Common myeloid progenitor, CD34-positive (primary cell): ENCODE measurements around the gene KRTAP9-2.
"Not testable (repeated sequence)": the region's sequence is repeated elsewhere in the genome, so short reads cannot be mapped to it uniquely, and the experiment has no call there.

Experiments used
- CTCF ChIA-PET: fragments of 350-600 bp; sonication (Branson Sonifier 250); formaldehyde crosslinking; loops from one replicate; lab custom pipeline; 2021; ENCODE audit warnings: antibody characterized with exemption; lab: Charles Lee
- POLR2A ChIA-PET: fragments of 350-600 bp; sonication (Branson Sonifier 250); formaldehyde crosslinking; loops from one replicate; lab custom pipeline; 2021; ENCODE audit warnings: antibody characterized with exemption; lab: Charles Lee
- DNase-seq, 3 donors: peaks; one replicate each; pipeline versions ENCODE4 v3.0.0 to v3.0.0-alpha.2; 2013
- H3K27ac ChIP-seq, 2 experiments: 1 replicate in 1 of 2; 2 replicates in 1 of 2; pipeline ENCODE4 v1.7.0; 2013; ENCODE audit warnings: inconsistent platforms in 2 of 2, low read length in 2 of 2, mild to moderate bottlenecking in 2 of 2, low read depth in 1 of 2, moderate library complexity in 1 of 2; ENCODE audit not compliant: severe bottlenecking in 2 of 2, insufficient read depth in 1 of 2, poor library complexity in 1 of 2
- H3K27me3 ChIP-seq, 5 experiments: replicated peaks in 2 of 5; 1 replicate in 3 of 5; 2 replicates in 2 of 5; pipeline versions ENCODE4 v1.6.1 to v1.7.0; 2013; ENCODE audit warnings: low read length in 4 of 5, mild to moderate bottlenecking in 2 of 5, moderate library complexity in 2 of 5, inconsistent platforms in 1 of 5; ENCODE audit not compliant: insufficient read depth in 5 of 5, control insufficient read depth in 4 of 5
- H3K36me3 ChIP-seq, 4 experiments: 1 replicate in 2 of 4; 2 replicates in 2 of 4; pipeline versions ENCODE4 v1.6.1 to v1.7.0; 2013; ENCODE audit warnings: low read length in 3 of 4, control low read depth in 1 of 4, mild to moderate bottlenecking in 1 of 4; ENCODE audit not compliant: control insufficient read depth in 4 of 4, insufficient read depth in 4 of 4
- H3K4me1 ChIP-seq, 4 experiments: 1 replicate in 3 of 4; 2 replicates in 1 of 4; pipeline versions ENCODE4 v1.6.1 to v1.7.1; 2013; ENCODE audit warnings: low read length in 3 of 4, mild to moderate bottlenecking in 3 of 4, control low read depth in 1 of 4, inconsistent platforms in 1 of 4, moderate library complexity in 1 of 4; ENCODE audit not compliant: control insufficient read depth in 4 of 4, insufficient read depth in 4 of 4; ENCODE audit errors: control extremely low read depth in 1 of 4
- H3K4me3 ChIP-seq, 7 experiments: 1 replicate in 4 of 7; 2 replicates in 3 of 7; pipeline versions ENCODE4 v1.5.1 to v1.7.0; 2013; ENCODE audit warnings: mild to moderate bottlenecking in 7 of 7, low read length in 6 of 7, moderate library complexity in 6 of 7, inconsistent platforms in 2 of 7, low read depth in 2 of 7, control low read depth in 1 of 7; ENCODE audit not compliant: insufficient read depth in 4 of 7, control insufficient read depth in 1 of 7; ENCODE audit errors: extremely low read depth in 1 of 7
- H3K9me3 ChIP-seq, 5 experiments: 1 replicate in 4 of 5; 2 replicates in 1 of 5; pipeline versions ENCODE4 v1.6.1 to v1.7.1; 2013; ENCODE audit warnings: low read length in 4 of 5, mild to moderate bottlenecking in 2 of 5, inconsistent platforms in 1 of 5, low read depth in 1 of 5, moderate library complexity in 1 of 5; ENCODE audit not compliant: control insufficient read depth in 4 of 5, insufficient read depth in 2 of 5; ENCODE audit errors: control extremely low read depth in 1 of 5
- WGBS: methylation state at CpG from one replicate; pipeline ENCODE4 v1.1.5; 2013; ENCODE audit not compliant: insufficient coverage; 5-methylcytosine and 5-hydroxymethylcytosine counted together

KRTAP9-2 gene

DNA sequence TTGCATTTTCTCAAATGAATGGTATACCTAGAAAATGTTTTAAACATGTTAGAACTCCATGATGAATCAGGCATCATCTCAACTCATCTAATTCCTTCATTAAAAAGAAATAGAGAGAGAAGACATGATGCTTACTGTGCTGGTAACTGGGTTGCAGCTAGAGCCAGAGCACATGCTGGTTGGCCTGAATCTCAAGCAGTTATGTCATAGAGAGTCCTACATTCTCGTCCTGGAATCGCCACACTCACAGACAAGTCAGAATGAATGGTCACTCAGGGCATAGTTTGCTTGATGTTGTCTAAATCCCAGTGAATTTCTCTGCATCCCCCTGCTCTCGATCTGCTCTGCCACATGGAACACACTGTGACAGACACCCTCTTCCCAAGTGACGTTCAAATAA, 10.7 kb downstream of the KRTAP9-2 start:
- H3K4me1 ChIP-seq, POLR2A ChIA-PET, DNase-seq, H3K27ac ChIP-seq, H3K4me3 ChIP-seq, CTCF ChIA-PET, H3K27me3 ChIP-seq, H3K9me3 ChIP-seq, H3K36me3 ChIP-seq: not testable (repeated sequence)
- WGBS = 97% methylated on average over 3 of the region's 4 CpGs

GRCh38 chr17:41237949-41238437, 11.5 kb downstream of the KRTAP9-2 start, which contains the start of gene KRTAP9-8:
Gene KRTAP9-8, plus strand, starts transcription at chr17:41237999. Its CDS starts 53 bp downstream, at chr17:41238052.
- POLR2A ChIA-PET, H3K36me3 ChIP-seq, H3K9me3 ChIP-seq, DNase-seq, H3K27ac ChIP-seq, H3K27me3 ChIP-seq, CTCF ChIA-PET, H3K4me1 ChIP-seq, H3K4me3 ChIP-seq: not testable (repeated sequence)
- no CpG with 5 or more reads among the region's 3 CpGs for WGBS

GRCh38 chr17:41246995-41247787, 20.7 kb downstream of the KRTAP9-2 start:
- WGBS = 100% methylated on average over 1 of the region's 2 CpGs
- H3K36me3 ChIP-seq, DNase-seq, H3K27me3 ChIP-seq, H3K9me3 ChIP-seq, CTCF ChIA-PET, H3K27ac ChIP-seq, H3K4me3 ChIP-seq, H3K4me1 ChIP-seq, POLR2A ChIA-PET: not testable (repeated sequence)

DNA sequence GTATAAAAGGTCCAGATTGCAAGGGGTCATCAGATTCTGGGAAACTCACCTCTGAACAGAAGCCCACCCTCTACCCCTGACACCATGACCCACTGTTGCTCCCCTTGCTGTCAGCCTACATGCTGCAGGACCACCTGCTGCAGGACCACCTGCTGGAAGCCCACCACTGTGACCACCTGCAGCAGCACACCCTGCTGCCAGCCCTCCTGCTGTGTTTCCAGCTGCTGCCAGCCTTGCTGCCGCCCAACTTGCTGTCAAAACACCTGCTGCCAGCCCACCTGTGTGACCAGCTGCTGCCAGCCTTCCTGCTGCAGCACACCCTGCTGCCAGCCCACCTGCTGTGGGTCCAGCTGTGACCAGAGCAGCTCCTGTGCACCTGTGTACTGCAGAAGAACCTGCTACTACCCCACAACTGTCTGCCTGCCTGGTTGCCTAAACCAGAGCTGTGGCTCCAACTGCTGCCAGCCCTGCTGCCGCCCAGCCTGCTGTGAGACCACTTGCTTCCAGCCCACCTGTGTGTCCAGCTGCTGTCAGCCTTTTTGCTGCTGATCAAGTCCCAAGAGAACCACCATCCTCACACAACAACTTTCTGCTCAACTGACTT, 23.3 kb downstream of the KRTAP9-2 start, which contains the start of gene KRTAP9-4:
Gene KRTAP9-4 (plus strand): TSS at position 51 of the 604 bp plus-strand sequence. CDS start 34 bp downstream, at position 85.
- H3K27me3 ChIP-seq, H3K27ac ChIP-seq, H3K36me3 ChIP-seq, DNase-seq, POLR2A ChIA-PET, H3K4me1 ChIP-seq, H3K4me3 ChIP-seq, H3K9me3 ChIP-seq, CTCF ChIA-PET: not testable (repeated sequence)
- no CpG with 5 or more reads among the region's 2 CpGs for WGBS

DNA sequence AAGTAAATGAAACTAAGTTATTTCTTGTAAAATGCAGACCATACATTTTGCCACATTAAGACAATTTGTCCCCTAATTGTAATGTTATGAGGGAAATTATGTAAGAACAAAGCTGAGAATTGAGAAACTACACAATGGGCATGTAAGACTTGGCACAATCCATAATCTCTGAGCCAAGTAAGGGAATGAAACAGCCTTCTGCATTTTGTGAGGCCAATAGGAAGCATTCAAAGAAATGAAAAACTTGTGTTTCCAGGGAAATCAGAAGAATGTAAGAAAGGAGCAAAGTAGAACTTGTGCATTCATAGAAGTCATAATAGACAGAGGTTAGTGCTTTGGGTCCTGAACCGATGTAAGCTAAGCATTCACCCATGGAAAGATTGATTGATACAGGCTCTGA, 24.8 kb downstream of the KRTAP9-2 start:
- Histone ChIP-seq H3K36me3 (no peaks in the 10 kb centered on the region), H3K9me3 (no peaks in the 10 kb centered on the region), H3K4me3 (no peak overlapping the region), H3K27ac (no peak overlapping the region), H3K27me3 (peaks cover 0 to 4% (median 0%) of the 10 kb centered on the region in 5 experiments), H3K4me1 (no peaks in the 10 kb centered on the region)
- 80% methylated on average over 1 of the region's 1 CpG for WGBS
- ChIA-PET POLR2A (no interaction called here), CTCF (interaction anchor here (0.9 kb wide), 1 partner anchor 71 kb away, joined by 3 read pairs; no protein-coding TSS in a partner anchor)
- DNase-seq = no peak

DNA sequence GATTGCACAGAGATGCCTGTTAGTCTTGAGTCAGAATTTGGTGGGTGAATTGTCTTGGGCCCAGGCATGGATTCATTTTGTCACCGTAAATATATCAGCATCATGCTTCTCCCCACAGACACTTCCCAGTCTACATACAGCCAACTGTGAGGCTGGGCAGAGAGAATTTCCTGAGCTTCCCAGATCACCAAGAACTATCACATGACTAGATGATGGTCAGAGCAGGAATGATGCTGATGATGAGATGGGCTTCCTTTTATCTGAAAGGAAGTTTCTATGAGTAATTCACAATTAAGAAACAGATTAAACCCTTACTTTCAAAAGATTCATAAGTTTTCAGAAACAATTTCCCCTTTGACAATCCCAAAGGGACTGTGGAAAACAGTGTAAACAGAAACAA, 28.4 kb downstream of the KRTAP9-2 start:
- ChIA-PET POLR2A (no interaction called here), CTCF (no interaction called here)
- WGBS = no CpG with 5 or more reads among the region's 1 CpG

More for the DNA sequence above, 28.4 kb downstream of the KRTAP9-2 start:
- no peaks in the 10 kb centered on the region for H3K9me3 ChIP-seq
- DNase-seq = no peak
- H3K36me3 ChIP-seq = no peaks in the 10 kb centered on the region
- H3K4me1 ChIP-seq = no peaks in the 10 kb centered on the region
- H3K4me3 ChIP-seq = no peak overlapping the region
- H3K27me3 ChIP-seq = peaks cover 0 to 11% (median 0%) of the 10 kb centered on the region in 5 experiments
- no peak overlapping the region for H3K27ac ChIP-seq
